ENCODE measurements around the gene KIAA0753. TPM values are rescaled to one million over a fixed set of nuclear protein-coding genes. Genes with fewer than 3 reads are reported as not detected.

The KIAA0753 gene
- total and polyA plus RNA-seq, 9 of the 15 experiments (the other 6 are each of a cell fraction or from before 2014, with no cell fraction given): 2.0 to 9.0 (median 6.9) TPM

DNA sequence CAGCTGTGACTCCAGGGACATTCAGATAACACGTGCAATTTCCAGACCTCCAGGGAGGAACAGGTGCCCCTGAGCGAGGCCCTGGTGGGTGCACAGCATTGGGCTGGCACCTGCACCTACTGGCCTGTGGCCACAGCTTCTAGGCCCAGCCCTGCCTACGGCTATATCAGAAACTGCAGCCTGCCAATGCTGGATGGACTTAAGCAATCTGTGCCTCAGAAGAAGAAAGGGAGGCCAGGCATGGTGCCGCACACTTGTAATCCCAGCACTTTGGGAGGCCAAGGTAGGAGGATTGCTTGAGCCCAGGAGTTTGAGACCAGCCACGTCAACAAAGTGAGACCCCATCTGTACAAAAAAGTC, 96.5 kb downstream of the KIAA0753 start:
- POLR2A ChIA-PET: no interaction called here
- FAIRE-seq (no peak), ATAC-seq (no peak), DNase-seq (ENCODE audit: extremely low read depth in 1 of 4, low spot score in 3 of 4) (no peak)
- TF ChIP-seq SIN3B (IDR thresholded peaks at IDR 0.05; ENCODE audit: low read depth) (no peak), ATF6 (CRISPR knock-in tag; IDR thresholded peaks at IDR 0.05) (no peak), E2F5 (CRISPR knock-in tag; IDR thresholded peaks at IDR 0.05) (no peak), ZKSCAN1 (IDR thresholded peaks at IDR 0.05; ENCODE audit: low read depth, low read length) (no peak), FOXA3 (CRISPR knock-in tag; conservative IDR thresholded peaks at IDR 0.05 in 1 of 2, IDR thresholded peaks at IDR 0.05 in 1 of 2) (no peak), ZNF277 (CRISPR knock-in tag; IDR thresholded peaks at IDR 0.05; ENCODE audit: borderline replicate concordance) (no peak)
- TF ChIP-seq, protein P1, sequence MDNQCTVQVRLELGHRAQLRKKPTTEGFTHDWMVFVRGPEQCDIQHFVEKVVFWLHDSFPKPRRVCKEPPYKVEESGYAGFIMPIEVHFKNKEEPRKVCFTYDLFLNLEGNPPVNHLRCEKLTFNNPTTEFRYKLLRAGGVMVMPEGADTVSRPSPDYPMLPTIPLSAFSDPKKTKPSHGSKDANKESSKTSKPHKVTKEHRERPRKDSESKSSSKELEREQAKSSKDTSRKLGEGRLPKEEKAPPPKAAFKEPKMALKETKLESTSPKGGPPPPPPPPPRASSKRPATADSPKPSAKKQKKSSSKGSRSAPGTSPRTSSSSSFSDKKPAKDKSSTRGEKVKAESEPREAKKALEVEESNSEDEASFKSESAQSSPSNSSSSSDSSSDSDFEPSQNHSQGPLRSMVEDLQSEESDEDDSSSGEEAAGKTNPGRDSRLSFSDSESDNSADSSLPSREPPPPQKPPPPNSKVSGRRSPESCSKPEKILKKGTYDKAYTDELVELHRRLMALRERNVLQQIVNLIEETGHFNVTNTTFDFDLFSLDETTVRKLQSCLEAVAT (IDR thresholded peaks at IDR 0.05): no peak
- no peaks in the 10 kb centered on the region for H4K20me1 ChIP-seq (replicated peaks; ENCODE audit: control insufficient read depth, insufficient read depth, low read length)
- no peak overlapping the region for H3K4me3 ChIP-seq
- no peaks in the 10 kb centered on the region for H3K79me2 ChIP-seq (ENCODE audit: control insufficient read depth, insufficient read depth, low read length)
- H3K9me1 ChIP-seq (ENCODE audit: control insufficient read depth, insufficient read depth, low read length): no peaks in the 10 kb centered on the region
- no peak overlapping the region for H3K9ac ChIP-seq (ENCODE audit: insufficient read depth in 1 of 2, low read depth in 2 of 2, low read length in 2 of 2)
- intact Hi-C loops (cut with micrococcal nuclease): no loop called here
- H2AFZ ChIP-seq (ENCODE audit: low read depth, low read length): no peak overlapping the region
- in situ Hi-C loops (cut with MboI): no loop called here
- H3K9me3 ChIP-seq (replicated peaks; ENCODE audit: control insufficient read depth, insufficient read depth, low read depth, low read length): no peaks in the 10 kb centered on the region; the same call in 1 of the 2 replicates
- H3K27me3 ChIP-seq (ENCODE audit: control insufficient read depth in 2 of 2, insufficient read depth in 2 of 2, low read length in 2 of 2): peaks cover 6 to 37% of the 10 kb centered on the region in 2 experiments; a peak in 4 of 5 replicates
- H3K4me1 ChIP-seq (replicated peaks in 1 of 2; ENCODE audit: control insufficient read depth in 2 of 2, insufficient read depth in 2 of 2, low read length in 2 of 2): no peaks in the 10 kb centered on the region
- H3K36me3 ChIP-seq (ENCODE audit: control insufficient read depth, insufficient read depth, low read length): no peaks in the 10 kb centered on the region
- CTCF ChIA-PET (ENCODE audit: low intra/inter-chr PET ratio): no interaction called here
- no TSS peak for BruUV-seq (replicated peaks)
- H3K27ac ChIP-seq (ENCODE audit: extremely low read depth, low read depth, low read length): no peak overlapping the region
- 8% methylated on average over 2 of the region's 5 CpGs for WGBS (ENCODE audit: insufficient coverage, low coverage, missing lambda C conversion rate)
- H3K4me2 ChIP-seq (ENCODE audit: insufficient read depth, low read length): no peak overlapping the region

Data from K562 (cell line).